Small intestine (tissue), 7 donors: ENCODE measurements around the gene IGF1R. TPM values are rescaled to one million over a fixed set of nuclear protein-coding genes. Genes with fewer than 3 reads are reported as not detected.

ENCODE experiments used
- DNase-seq, 2 donors: peaks; one replicate each; pipeline versions ENCODE4 v3.0.0 to v3.0.0-alpha.2; 2013
- FAIRE-seq: peaks from 2 replicates; lab custom pipeline; 2012; peaks lifted over from hg19 to GRCh38; lab: Jason Lieb, UNC
- H3K27ac ChIP-seq, 3 donors: one replicate each; pipeline ENCODE4 v1.5.1; 2013; ENCODE audit warnings: low read length in 2 of 3, mild to moderate bottlenecking in 2 of 3, control low read depth in 1 of 3, inconsistent platforms in 1 of 3, low read depth in 1 of 3, moderate library complexity in 1 of 3
- H3K27me3 ChIP-seq, 3 donors: one replicate each; pipeline ENCODE4 v1.6.1; 2013; ENCODE audit warnings: low read length in 3 of 3, inconsistent platforms in 1 of 3; ENCODE audit not compliant: control insufficient read depth in 3 of 3, insufficient read depth in 3 of 3
- H3K36me3 ChIP-seq, 3 donors: one replicate each; pipeline ENCODE4 v1.6.1; 2013; ENCODE audit warnings: low read length in 3 of 3, inconsistent platforms in 1 of 3, low read depth in 1 of 3, mild to moderate bottlenecking in 1 of 3, moderate library complexity in 1 of 3; ENCODE audit not compliant: control insufficient read depth in 3 of 3, insufficient read depth in 2 of 3
- H3K4me1 ChIP-seq, 3 donors: one replicate each; pipeline ENCODE4 v1.6.1; 2013; ENCODE audit warnings: low read length in 2 of 3, inconsistent platforms in 1 of 3, low read depth in 1 of 3, mild to moderate bottlenecking in 1 of 3, moderate library complexity in 1 of 3; ENCODE audit not compliant: control insufficient read depth in 3 of 3, insufficient read depth in 2 of 3
- H3K4me3 ChIP-seq, 3 donors: one replicate each; pipeline ENCODE4 v1.5.1; 2013; ENCODE audit warnings: low read length in 3 of 3, control low read depth in 1 of 3, inconsistent platforms in 1 of 3, low read depth in 1 of 3, mild to moderate bottlenecking in 1 of 3, moderate library complexity in 1 of 3
- H3K9me3 ChIP-seq, 2 donors: one replicate each; pipeline ENCODE4 v1.6.1; 2013; ENCODE audit warnings: low read depth in 1 of 2, low read length in 1 of 2; ENCODE audit not compliant: control insufficient read depth in 2 of 2, insufficient read depth in 1 of 2
- WGBS, 3 donors: extraction: QIAGEN DNeasy Blood & Tissue Kit; methylation state at CpG; one replicate each; pipeline ENCODE4 v1.1.7; 2013; 5-methylcytosine and 5-hydroxymethylcytosine counted together
- polyA plus RNA-seq, 4 donors: library from polyadenylated mRNA; stranded (reverse) in 3 of 4; unstranded in 1 of 4; fragments of 200-250 nt in 3 of 4; fragments of 120-200 nt in 1 of 4; gene quantifications; one replicate each; pipeline versions ENCODE4 v1.2.1 to v1.2.3, GENCODE V29; 2013
- donor health status: healthy with polysubstance abuse.
- donor health status: control.
- donor health status: control.
- donor health status: Bipolar disorder and iron deficiency.
- donor health status: healthy.

Gene IGF1R
- polyA plus RNA-seq, 4 donors, result 0.54 to 27.9 (median 3.8) TPM

DNA sequence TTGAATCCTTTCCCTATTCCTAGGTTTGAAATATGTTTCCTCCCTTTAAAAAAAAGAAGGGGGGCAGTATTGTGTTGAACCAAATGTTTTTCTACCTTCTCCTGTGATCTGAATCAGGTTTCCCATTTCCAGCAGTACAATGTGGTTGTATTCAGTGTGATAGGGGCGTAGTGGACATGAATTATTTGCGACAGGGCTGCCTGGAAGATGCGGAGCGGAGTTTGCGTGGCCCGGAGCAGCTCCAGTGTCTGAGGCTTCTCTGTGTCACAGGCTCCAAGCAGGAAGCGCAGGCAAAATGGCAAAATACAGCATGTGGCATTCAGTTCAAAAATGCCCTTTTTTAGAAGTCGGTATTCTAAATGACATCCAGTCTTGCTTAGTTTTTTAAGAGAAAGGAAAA is 204.8 kb downstream of the IGF1R start:
- FAIRE-seq, result no peak
- no peaks in the 10 kb centered on the region for H3K36me3 ChIP-seq
- peak overlapping the region in 2 of 3 donors; percentile 58 to 61 for H3K4me3 ChIP-seq
- no peaks in the 10 kb centered on the region for H3K9me3 ChIP-seq
- H3K27me3 ChIP-seq, result no peaks in the 10 kb centered on the region
- peak; percentile 87 to 94 for DNase-seq
- WGBS, 3 donors, result 2 to 8% (median 2%) methylated on average over 8 of the region's 8 CpGs
- peaks cover 0 to 18% (median 0%) of the 10 kb centered on the region in 3 donors for H3K4me1 ChIP-seq
- peak overlapping the region in 2 of 3 donors; percentile 73 to 86 for H3K27ac ChIP-seq

DNA sequence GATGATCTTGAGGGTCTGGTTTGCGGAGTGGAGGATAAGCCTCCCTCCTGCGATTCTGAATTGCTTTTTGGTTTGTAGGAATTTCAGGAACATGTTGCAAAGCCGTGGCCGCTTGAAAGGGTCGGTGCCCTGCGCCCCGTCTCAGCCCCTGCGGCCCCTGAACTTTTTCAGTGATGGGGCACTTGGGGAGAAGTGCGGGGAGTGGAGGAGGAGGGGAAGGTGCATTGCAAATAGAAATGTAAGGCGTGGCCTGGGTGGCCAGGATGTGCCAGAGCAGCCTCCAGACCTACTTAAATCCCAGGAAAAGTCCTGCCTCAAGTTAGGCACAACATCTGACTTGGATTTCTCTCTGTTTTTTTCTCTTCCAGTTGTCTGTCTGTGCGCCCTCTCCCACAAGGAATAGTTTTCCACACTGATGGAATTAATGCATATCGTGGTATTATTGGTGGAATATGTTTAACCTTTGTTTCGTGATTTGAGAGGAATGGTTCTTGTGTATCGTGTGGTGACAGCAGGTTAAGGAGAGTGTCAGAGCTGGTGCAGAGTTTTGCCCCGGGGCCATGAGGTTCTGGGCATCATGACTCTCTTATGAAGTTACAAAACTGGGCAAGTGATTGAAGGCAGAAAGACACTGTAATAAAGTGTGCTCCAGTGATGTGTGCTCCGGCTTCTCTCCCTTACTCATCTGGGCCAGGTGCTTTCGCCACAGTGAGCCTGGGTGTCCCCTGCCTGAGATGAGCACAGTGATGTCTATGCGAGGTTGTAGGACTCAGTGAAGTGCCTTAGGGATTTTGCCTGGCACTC is 205.5 kb downstream of the IGF1R start:
- Histone ChIP-seq H3K27ac (peak overlapping the region in 2 of 3 donors; percentile 22 to 73), H3K4me1 (peaks cover 0 to 18% (median 0%) of the 10 kb centered on the region in 3 donors), H3K9me3 (no peaks in the 10 kb centered on the region), H3K27me3 (no peaks in the 10 kb centered on the region), H3K4me3 (peak overlapping the region in 2 of 3 donors; percentile 6 to 61), H3K36me3 (no peaks in the 10 kb centered on the region)
- DNase-seq (no peak), FAIRE-seq (no peak)
- WGBS, 3 donors, result 35 to 54% (median 50%) methylated on average over 18 of the region's 18 CpGs

DNA sequence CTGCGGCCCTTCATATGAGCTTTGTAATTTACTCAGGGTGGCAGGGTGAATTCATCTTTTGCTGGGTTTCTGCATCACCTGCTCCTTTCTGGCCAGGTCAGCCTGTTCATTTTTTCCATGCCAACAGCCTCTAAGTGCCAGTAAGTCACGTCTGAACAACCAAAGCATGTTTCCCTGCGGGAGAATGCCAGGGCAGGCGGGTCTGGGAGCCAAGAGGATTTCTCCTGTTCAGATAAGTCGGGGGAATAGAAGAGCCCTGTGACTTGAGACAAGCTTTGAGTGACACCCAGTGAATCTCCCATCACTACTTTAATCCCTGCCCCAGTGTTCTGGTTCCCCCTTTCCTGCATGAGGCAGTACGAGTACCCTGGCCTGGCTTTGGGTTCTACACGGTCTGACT is 206.2 kb downstream of the IGF1R start:
- peak overlapping the region in 1 of 3 donors; percentile 0 for H3K27ac ChIP-seq
- no peaks in the 10 kb centered on the region for H3K36me3 ChIP-seq
- H3K27me3 ChIP-seq, result no peaks in the 10 kb centered on the region
- FAIRE-seq, result no peak
- H3K4me3 ChIP-seq, result no peak overlapping the region
- WGBS, 3 donors, result 77 to 82% (median 77%) methylated on average over 7 of the region's 7 CpGs
- peaks cover 0 to 18% (median 0%) of the 10 kb centered on the region in 3 donors for H3K4me1 ChIP-seq
- no peak for DNase-seq
- H3K9me3 ChIP-seq, result no peaks in the 10 kb centered on the region

DNA sequence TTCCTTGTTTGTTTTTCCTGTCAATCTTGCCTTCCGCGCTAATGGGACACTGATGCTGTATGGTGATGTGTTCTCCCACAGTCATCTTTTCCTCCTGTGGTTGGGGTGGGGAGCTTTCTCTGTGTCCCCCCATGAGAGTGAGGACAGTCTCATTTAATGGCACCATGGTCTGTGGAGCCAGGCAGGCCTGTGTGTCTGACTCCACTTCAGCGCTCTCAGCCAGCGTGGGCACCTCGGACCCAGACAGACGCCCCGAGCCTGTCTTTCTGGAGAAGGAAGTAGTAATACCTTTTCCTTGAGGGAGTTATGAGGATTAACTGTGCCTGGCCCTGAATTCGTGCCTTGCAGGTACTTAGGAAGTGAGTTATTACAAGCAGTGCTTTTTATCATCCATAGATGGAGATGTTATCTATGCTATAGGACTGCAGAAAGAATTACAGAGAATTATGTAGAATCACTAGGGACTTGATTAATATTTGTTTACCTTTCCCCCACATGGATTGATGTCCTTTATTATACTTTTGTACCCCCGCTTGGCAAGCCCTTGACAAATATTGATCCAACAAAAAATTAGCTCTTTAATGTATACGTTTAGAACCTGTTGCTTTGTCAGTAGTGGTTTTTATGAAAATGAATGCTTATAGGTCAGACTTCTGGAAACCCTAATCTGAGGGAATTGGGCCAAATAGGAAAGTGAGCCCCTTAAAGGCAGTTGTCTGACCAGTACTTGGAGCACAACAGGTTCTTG is 206.9 kb downstream of the IGF1R start:
- Histone ChIP-seq H3K4me1 (peaks cover 0 to 18% (median 0%) of the 10 kb centered on the region in 3 donors), H3K36me3 (no peaks in the 10 kb centered on the region), H3K4me3 (no peak overlapping the region), H3K27me3 (no peaks in the 10 kb centered on the region), H3K27ac (no peak overlapping the region), H3K9me3 (no peaks in the 10 kb centered on the region)
- DNase-seq, result no peak
- no peak for FAIRE-seq
- 76 to 81% (median 79%) methylated on average over 10 of the region's 10 CpGs for WGBS, 3 donors

DNA sequence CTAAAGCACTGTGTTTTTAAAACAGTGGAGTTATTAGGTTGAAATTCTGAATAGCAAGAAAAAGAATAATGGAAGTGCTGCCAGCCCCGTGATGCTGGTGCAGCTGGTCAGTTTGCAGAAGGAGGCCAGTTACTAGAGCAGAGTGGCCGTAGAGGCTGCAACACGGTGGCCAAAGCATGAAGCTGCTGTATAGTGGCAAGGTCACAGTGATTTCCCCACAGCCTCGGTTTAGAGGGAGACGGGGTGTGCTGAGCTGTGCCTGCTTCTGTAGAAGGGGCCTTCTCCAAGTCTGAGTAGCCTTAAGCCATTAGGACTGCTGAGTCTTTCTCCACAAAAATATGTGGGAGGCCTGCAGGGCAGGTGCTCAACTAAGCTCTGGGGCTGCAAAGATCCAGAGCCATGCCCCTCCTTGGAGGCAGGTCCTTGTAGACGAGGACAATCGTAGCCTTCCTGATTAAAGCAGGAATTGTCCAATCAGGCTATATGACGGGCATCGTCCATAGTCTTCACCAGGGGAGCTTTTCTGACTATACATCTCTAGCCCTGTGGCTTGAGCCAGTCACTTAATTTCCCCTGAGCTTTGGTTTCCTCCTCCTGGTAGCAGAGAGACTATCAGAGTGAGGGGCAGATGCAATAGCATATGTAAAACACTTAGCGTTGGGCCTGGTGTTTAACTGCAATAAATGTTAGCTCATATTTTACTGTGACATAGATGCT is 207.6 kb downstream of the IGF1R start:
- DNase-seq, result no peak
- FAIRE-seq, result no peak

DNA sequence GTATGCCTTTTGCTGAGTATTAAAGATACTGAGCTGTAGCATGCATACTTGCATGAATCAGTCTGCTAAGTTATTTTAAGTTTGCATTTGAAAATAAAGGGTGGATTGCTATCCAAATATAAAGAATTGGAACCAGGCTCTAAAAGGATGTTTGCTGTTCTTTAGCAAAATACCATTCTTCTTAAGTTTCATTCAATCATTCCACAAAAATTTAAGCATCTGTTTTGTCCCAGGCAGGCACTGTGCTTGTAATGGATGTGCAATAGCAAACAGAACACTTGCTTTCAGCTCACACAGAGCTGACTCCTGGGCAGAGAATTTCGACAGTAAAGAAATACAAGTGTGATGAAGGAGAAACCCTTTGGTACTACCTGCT is 208.2 kb downstream of the IGF1R start:
- Histone ChIP-seq H3K27me3 (no peaks in the 10 kb centered on the region), H3K4me3 (no peak overlapping the region), H3K4me1 (peaks cover 0 to 7% (median 4%) of the 10 kb centered on the region in 3 donors), H3K36me3 (no peaks in the 10 kb centered on the region), H3K27ac (no peak overlapping the region), H3K9me3 (no peaks in the 10 kb centered on the region)
- no peak for FAIRE-seq
- no peak for DNase-seq
- WGBS, 3 donors, result 66 to 88% (median 66%) methylated on average over 1 of the region's 1 CpG

More for the DNA sequence above, 207.6 kb downstream of the IGF1R start:
- H3K36me3 ChIP-seq, result no peaks in the 10 kb centered on the region
- WGBS, 3 donors, result 78 to 80% (median 79%) methylated on average over 10 of the region's 10 CpGs
- H3K27ac ChIP-seq, result no peak overlapping the region
- no peaks in the 10 kb centered on the region for H3K9me3 ChIP-seq
- no peak overlapping the region for H3K4me3 ChIP-seq
- no peaks in the 10 kb centered on the region for H3K27me3 ChIP-seq
- peaks cover 0 to 13% (median 4%) of the 10 kb centered on the region in 3 donors for H3K4me1 ChIP-seq

DNA sequence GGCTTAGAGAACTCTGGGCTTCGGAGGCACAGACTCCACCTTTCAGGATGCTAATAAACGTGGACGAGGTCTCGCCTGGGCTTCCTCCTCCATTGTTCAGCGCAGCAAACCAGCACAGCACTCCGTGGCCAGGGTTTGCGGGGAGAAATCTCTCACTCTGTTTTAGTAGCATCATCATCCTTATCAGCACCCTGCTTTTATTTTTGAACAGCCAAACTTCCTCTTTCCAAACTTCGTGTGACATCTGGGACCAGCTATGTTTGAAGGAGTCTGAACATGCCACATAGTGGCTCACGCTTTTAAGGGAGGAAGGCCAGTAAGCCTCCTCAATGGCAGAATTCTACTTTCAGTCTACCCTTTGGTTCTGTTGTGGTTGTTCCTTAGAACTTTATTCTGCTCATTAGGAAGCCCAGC is 210.3 kb downstream of the IGF1R start:
- H3K27ac ChIP-seq, result no peak overlapping the region
- DNase-seq (no peak), FAIRE-seq (no peak)
- H3K36me3 ChIP-seq, result no peaks in the 10 kb centered on the region
- WGBS, 3 donors, result 59 to 73% (median 68%) methylated on average over 9 of the region's 9 CpGs
- peaks cover 0 to 4% (median 2%) of the 10 kb centered on the region in 3 donors for H3K4me1 ChIP-seq
- H3K9me3 ChIP-seq, result no peaks in the 10 kb centered on the region
- no peak overlapping the region for H3K4me3 ChIP-seq
- no peaks in the 10 kb centered on the region for H3K27me3 ChIP-seq

DNA sequence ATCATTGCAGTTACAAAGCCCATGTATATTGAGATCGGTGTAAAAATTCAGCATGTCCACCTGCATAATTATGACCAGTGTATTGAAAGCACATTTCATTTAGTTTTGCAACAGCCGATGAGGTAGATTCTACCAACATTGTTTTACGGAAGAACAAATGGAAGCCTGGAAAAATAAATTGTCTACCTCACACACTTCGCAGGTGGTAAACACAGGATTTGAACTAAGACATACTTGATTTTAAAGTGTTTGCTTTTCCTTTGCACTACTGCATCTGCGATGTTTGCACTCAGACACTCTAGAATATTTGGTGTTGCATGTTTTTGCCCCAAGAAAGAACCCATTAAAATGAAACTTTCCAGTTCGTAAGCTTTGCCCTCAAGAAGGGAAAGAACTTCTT is 210.8 kb downstream of the IGF1R start:
- no peak overlapping the region for H3K27ac ChIP-seq
- no peaks in the 10 kb centered on the region for H3K27me3 ChIP-seq
- H3K9me3 ChIP-seq, result no peaks in the 10 kb centered on the region
- H3K36me3 ChIP-seq, result no peaks in the 10 kb centered on the region
- DNase-seq (no peak), FAIRE-seq (no peak)
- WGBS, 3 donors, result 89 to 95% (median 93%) methylated on average over 6 of the region's 6 CpGs
- no peak overlapping the region for H3K4me3 ChIP-seq
- peaks cover 0 to 4% (median 0%) of the 10 kb centered on the region in 3 donors for H3K4me1 ChIP-seq
